Transverse colon (tissue), 4 donors: ENCODE results near the gene GON7.

Experiments used
- EP300 ChIP-seq: sonication (generic); formaldehyde crosslinking; IDR thresholded peaks from one replicate; pipeline ENCODE4 v1.6.1; 2017; ENCODE audit warnings: antibody characterized with exemption, low read depth
- POLR2A ChIP-seq: fragments of 450-650 bp; IDR thresholded peaks from one replicate; pipeline ENCODE4 v1.6.1; 2016; ENCODE audit warnings: antibody characterized with exemption, mild to moderate bottlenecking, moderate library complexity
- POLR2AphosphoS5 ChIP-seq, 3 donors: sonication (generic); formaldehyde crosslinking; IDR thresholded peaks; one replicate each; pipeline ENCODE4 v1.6.1; 2016; ENCODE audit warnings: antibody characterized with exemption in 3 of 3
- TF ChIP-seq, protein P1 (sequence below), 5 experiments: fragments of 200-600 bp in 3 of 5; fragments of 450-650 bp in 2 of 5; sonication (generic) in 3 of 5; IDR thresholded peaks; 1 replicate in 2 of 5; 2 replicates in 3 of 5; pipeline ENCODE4 v1.5.1; 2016 to 2017; ENCODE audit warnings: antibody characterized with exemption in 5 of 5, inconsistent platforms in 3 of 5, mild to moderate bottlenecking in 2 of 5, moderate library complexity in 1 of 5

DNA sequence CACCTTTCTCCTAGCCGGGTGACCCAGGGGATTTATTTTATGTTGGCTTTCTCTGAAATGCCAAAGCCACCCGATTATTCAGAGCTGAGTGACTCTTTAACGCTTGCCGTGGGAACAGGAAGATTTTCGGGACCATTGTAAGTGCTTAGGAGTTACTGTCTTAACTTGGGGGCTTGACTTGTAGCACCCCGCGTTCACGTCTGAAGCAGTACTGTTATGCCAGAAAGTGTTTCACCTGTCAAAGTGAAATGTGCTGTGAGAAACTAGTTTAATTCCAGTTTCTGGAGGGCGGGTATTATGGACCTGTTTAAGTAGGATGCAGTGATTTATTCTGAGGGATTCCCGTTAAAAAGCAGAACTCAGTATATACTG is 21.5 kb downstream of the GON7 start:
- TF ChIP-seq POLR2AphosphoS5 (IDR thresholded peaks at IDR 0.05) (no peak), POLR2A (no peak), EP300 (no peak)
- TF ChIP-seq, protein P1, sequence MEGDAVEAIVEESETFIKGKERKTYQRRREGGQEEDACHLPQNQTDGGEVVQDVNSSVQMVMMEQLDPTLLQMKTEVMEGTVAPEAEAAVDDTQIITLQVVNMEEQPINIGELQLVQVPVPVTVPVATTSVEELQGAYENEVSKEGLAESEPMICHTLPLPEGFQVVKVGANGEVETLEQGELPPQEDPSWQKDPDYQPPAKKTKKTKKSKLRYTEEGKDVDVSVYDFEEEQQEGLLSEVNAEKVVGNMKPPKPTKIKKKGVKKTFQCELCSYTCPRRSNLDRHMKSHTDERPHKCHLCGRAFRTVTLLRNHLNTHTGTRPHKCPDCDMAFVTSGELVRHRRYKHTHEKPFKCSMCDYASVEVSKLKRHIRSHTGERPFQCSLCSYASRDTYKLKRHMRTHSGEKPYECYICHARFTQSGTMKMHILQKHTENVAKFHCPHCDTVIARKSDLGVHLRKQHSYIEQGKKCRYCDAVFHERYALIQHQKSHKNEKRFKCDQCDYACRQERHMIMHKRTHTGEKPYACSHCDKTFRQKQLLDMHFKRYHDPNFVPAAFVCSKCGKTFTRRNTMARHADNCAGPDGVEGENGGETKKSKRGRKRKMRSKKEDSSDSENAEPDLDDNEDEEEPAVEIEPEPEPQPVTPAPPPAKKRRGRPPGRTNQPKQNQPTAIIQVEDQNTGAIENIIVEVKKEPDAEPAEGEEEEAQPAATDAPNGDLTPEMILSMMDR (IDR thresholded peaks at IDR 0.05) = no peak
